Progenitor cell of endocrine pancreas (in vitro differentiated cells): ENCODE measurements around the gene PBOV1. TPM values are rescaled to one million over a fixed set of nuclear protein-coding genes. Genes with fewer than 3 reads are reported as not detected.

Experiments
- DNase-seq: peaks from one replicate; pipeline ENCODE4 v3.0.0; 2021; ENCODE audit warnings: low spot score; ENCODE audit not compliant: unreplicated experiment
- H3K27ac Mint-ChIP-seq: 2 replicates; pipeline ENCODE4 v1.8.0; 2021; ENCODE audit warnings: mild to moderate bottlenecking, moderate library complexity, mixed read lengths
- H3K27me3 Mint-ChIP-seq: 2 replicates; pipeline ENCODE4 v1.8.0; 2021; ENCODE audit warnings: mixed read lengths
- H3K36me3 Mint-ChIP-seq: 2 replicates; pipeline ENCODE4 v1.8.0; 2022; ENCODE audit warnings: mixed read lengths; ENCODE audit not compliant: insufficient read depth
- H3K4me1 Mint-ChIP-seq: 2 replicates; pipeline ENCODE4 v1.8.0; 2021; ENCODE audit warnings: low read depth, mixed read lengths
- H3K4me3 Mint-ChIP-seq: 2 replicates; pipeline ENCODE4 v1.8.0; 2021; ENCODE audit warnings: low read depth, mild to moderate bottlenecking, moderate library complexity, mixed read lengths
- H3K9me3 Mint-ChIP-seq: 2 replicates; pipeline ENCODE4 v1.8.0; 2021; ENCODE audit warnings: low read depth, mixed read lengths
- total RNA-seq: library from RNA; stranded (reverse); gene quantifications from 2 replicates; pipeline ENCODE4 v1.2.1, GENCODE V29; 2021
- TF ChIP-seq, protein P1 (sequence below): fragments of 200-600 bp; sonication (generic); IDR thresholded peaks from one replicate; pipeline ENCODE4 v1.5.0; 2021; ENCODE audit warnings: antibody characterized with exemption, mild to moderate bottlenecking; ENCODE audit not compliant: unreplicated experiment

Gene PBOV1
- total RNA-seq, 1 donor from 2014 or later = not detected

GRCh38 chr6:138188278-138188941, 29.9 kb downstream of the PBOV1 start:
- peak overlapping the region; percentile 30 for H3K27ac Mint-ChIP-seq
- H3K4me1 Mint-ChIP-seq = peaks cover 15% of the 10 kb centered on the region
- H3K36me3 Mint-ChIP-seq = no peaks in the 10 kb centered on the region
- TF ChIP-seq, protein P1, sequence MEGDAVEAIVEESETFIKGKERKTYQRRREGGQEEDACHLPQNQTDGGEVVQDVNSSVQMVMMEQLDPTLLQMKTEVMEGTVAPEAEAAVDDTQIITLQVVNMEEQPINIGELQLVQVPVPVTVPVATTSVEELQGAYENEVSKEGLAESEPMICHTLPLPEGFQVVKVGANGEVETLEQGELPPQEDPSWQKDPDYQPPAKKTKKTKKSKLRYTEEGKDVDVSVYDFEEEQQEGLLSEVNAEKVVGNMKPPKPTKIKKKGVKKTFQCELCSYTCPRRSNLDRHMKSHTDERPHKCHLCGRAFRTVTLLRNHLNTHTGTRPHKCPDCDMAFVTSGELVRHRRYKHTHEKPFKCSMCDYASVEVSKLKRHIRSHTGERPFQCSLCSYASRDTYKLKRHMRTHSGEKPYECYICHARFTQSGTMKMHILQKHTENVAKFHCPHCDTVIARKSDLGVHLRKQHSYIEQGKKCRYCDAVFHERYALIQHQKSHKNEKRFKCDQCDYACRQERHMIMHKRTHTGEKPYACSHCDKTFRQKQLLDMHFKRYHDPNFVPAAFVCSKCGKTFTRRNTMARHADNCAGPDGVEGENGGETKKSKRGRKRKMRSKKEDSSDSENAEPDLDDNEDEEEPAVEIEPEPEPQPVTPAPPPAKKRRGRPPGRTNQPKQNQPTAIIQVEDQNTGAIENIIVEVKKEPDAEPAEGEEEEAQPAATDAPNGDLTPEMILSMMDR = no peak
- no peaks in the 10 kb centered on the region for H3K27me3 Mint-ChIP-seq
- no peaks in the 10 kb centered on the region for H3K9me3 Mint-ChIP-seq
- DNase-seq = no peak
- H3K4me3 Mint-ChIP-seq = no peak overlapping the region

DNA sequence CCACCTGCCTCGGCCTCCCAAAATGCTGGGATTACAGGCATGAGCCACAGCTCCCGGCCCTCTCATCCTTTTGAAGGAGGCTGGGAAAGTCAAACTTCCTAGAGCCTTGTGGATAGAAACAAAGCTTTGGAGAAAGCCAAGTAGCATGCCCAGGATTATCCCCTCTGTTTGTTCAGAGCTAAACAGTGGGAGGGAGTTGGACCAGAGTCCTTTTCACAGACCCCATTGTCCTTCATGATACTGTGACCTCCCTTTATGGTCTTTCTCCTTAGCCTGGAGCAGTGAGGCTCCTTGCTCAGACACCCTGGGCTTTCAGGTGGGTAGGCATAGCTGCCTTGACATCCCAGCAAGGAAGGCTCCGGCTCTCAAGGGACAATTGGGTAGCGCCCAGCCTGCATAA, 31.1 kb downstream of the PBOV1 start:
- H3K9me3 Mint-ChIP-seq = no peaks in the 10 kb centered on the region
- no peak overlapping the region for H3K4me3 Mint-ChIP-seq
- peaks cover 25% of the 10 kb centered on the region for H3K4me1 Mint-ChIP-seq
- H3K27me3 Mint-ChIP-seq = no peaks in the 10 kb centered on the region
- DNase-seq = no peak
- H3K27ac Mint-ChIP-seq = no peak overlapping the region
- TF ChIP-seq, protein P1 = no peak
- H3K36me3 Mint-ChIP-seq = no peaks in the 10 kb centered on the region

DNA sequence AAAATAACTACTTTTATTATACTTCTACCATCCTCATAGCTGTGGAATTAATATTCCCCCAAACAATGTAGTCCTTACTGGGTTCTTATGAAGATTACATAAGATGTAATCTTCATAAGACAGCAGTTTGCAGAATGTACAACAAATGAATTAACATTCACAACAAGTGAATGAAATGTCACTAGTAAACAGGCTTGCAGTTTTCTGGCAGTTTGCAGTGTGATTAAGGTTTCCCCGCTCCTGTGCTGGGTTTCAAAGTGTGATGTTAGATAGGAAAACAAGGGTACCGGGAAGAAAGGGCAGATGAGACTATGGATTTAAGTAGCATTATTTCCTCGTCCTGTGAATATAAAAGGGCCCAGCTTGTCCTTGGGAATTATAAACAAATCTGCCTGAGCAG, 34.1 kb downstream of the PBOV1 start:
- no peaks in the 10 kb centered on the region for H3K27me3 Mint-ChIP-seq
- H3K4me1 Mint-ChIP-seq = peaks cover 25% of the 10 kb centered on the region
- H3K9me3 Mint-ChIP-seq = no peaks in the 10 kb centered on the region
- H3K36me3 Mint-ChIP-seq = peaks cover 4% of the 10 kb centered on the region
- DNase-seq = no peak
- TF ChIP-seq, protein P1 = no peak
- no peak overlapping the region for H3K27ac Mint-ChIP-seq
- H3K4me3 Mint-ChIP-seq = no peak overlapping the region

GRCh38 chr6:138183790-138184134, 34.5 kb downstream of the PBOV1 start:
- DNase-seq = no peak
- Mint-ChIP-seq H3K4me1 (peaks cover 21% of the 10 kb centered on the region), H3K36me3 (peaks cover 4% of the 10 kb centered on the region), H3K27ac (no peak overlapping the region), H3K27me3 (no peaks in the 10 kb centered on the region), H3K4me3 (no peak overlapping the region), H3K9me3 (no peaks in the 10 kb centered on the region)
- TF ChIP-seq, protein P1 = no peak

GRCh38 chr6:138182939-138183789, 35.1 kb downstream of the PBOV1 start:
- Mint-ChIP-seq H3K9me3 (peaks cover 4% of the 10 kb centered on the region), H3K27me3 (no peaks in the 10 kb centered on the region), H3K4me1 (peaks cover 15% of the 10 kb centered on the region), H3K27ac (peak overlapping the region; percentile 4), H3K4me3 (no peak overlapping the region), H3K36me3 (peaks cover 8% of the 10 kb centered on the region)
- DNase-seq = no peak
- TF ChIP-seq, protein P1 = no peak
